HG03565 (cell line): ENCODE measurements around the gene HMGB1.

Experiments
- ATAC-seq: cut with Tn5 transposase; IDR thresholded peaks from one replicate; pipeline ENCODE4 v1.9.1; 2021; ENCODE audit warnings: mild to moderate bottlenecking, moderate library complexity; ENCODE audit not compliant: unreplicated experiment

The HMGB1 gene

GRCh38 chr13:30465593-30466357 is at the start of gene HMGB1:
Gene HMGB1, minus strand, starts transcription at chr13:30465936. Its CDS starts 2,256 bp downstream, at chr13:30463680.
- peak; percentile 84 for ATAC-seq

GRCh38 chr13:30510811-30511371 is 45.2 kb upstream of the HMGB1 start:
- no peak for ATAC-seq

GRCh38 chr13:30510091-30510490 is 44.4 kb upstream of the HMGB1 start:
- ATAC-seq, result no peak

- no peak for ATAC-seq
These were observed 43.7 kb upstream of the HMGB1 start for GRCh38 chr13:30509254-30510050.

GRCh38 chr13:30504081-30504480 is 38.3 kb upstream of the HMGB1 start:
- ATAC-seq, result peak; percentile 63

GRCh38 chr13:30502237-30502636 is 36.5 kb upstream of the HMGB1 start:
- no peak for ATAC-seq

- ATAC-seq, result no peak
These were observed 33.6 kb upstream of the HMGB1 start for GRCh38 chr13:30499338-30499737.

- no peak for ATAC-seq
These were observed 30.4 kb upstream of the HMGB1 start for GRCh38 chr13:30496147-30496546.

GRCh38 chr13:30495746-30496145 is 30.0 kb upstream of the HMGB1 start:
- ATAC-seq, result no peak

- ATAC-seq, result no peak
These were observed 28.1 kb upstream of the HMGB1 start for GRCh38 chr13:30493658-30494381.

- ATAC-seq, result no peak
These were observed 21.3 kb upstream of the HMGB1 start for GRCh38 chr13:30487075-30487470.

- no peak for ATAC-seq
These were observed 20.7 kb upstream of the HMGB1 start for GRCh38 chr13:30486230-30487074.

- no peak for ATAC-seq
These were observed 15.6 kb upstream of the HMGB1 start for GRCh38 chr13:30481241-30481760.

GRCh38 chr13:30480292-30480950 is 14.7 kb upstream of the HMGB1 start:
- no peak for ATAC-seq

GRCh38 chr13:30479883-30480219 is 14.1 kb upstream of the HMGB1 start:
- ATAC-seq, result no peak

- no peak for ATAC-seq
These were observed 13.6 kb upstream of the HMGB1 start for GRCh38 chr13:30479154-30479882.

- peak; percentile 90 for ATAC-seq
These were observed 11.8 kb upstream of the HMGB1 start for GRCh38 chr13:30477346-30478195.

- ATAC-seq, result no peak
These were observed 7.9 kb upstream of the HMGB1 start for GRCh38 chr13:30473675-30474074.
